ENCODE results near the gene SUMO2. TPM values are rescaled to one million over a fixed set of nuclear protein-coding genes. Genes with fewer than 3 reads are reported as not detected.

Gene SUMO2
- total RNA-seq, 1 donor from 2014 or later: 449 TPM

DNA sequence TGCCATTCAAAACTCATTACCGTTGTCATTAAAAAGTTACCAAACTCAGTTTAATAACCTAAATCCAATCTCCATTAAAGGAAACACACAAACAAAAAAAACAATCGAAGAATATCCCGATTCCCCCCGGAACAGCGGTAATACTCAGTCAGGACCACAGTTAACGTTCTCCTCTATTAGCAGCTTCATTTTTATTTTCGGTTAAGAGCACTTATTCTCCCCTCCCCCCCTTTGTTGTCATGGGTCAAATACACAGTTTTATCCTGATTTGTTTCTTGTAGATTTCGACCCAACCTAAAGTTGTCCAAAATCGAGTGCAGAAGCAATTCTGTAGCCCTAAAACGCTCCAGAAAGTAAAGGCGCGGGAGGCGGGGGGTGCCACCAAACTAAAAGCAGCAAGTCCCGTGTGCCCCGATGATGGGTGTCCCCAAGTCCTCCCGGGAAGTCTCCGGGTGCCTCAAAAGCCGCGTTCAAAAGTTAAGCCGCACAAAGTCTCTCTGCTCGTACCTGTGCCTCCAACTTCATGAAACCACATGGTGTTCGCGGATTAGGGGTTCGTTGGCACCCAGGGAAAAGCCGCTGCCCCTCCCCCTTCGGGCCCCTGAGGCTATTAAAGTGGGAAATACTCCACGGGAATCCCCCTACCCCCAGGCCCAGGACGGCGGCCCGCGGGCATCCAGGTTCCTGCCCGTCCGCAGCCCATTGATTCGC is 996 bp downstream of the SUMO2 start:
- peaks cover 5% of the 10 kb centered on the region for H3K36me3 ChIP-seq (ENCODE audit: insufficient read depth, low read length)
- H3K4me3 ChIP-seq (ENCODE audit: insufficient read depth, low read depth, low read length): peak overlapping the region; percentile 97
- peak overlapping the region; percentile 98 for H3K9ac ChIP-seq (ENCODE audit: low read length)
- no peaks in the 10 kb centered on the region for H3K9me3 ChIP-seq (ENCODE audit: insufficient read depth, low read depth, low read length)
- H3K36me3 Mint-ChIP-seq (ENCODE audit: low read depth, unreplicated experiment): no peaks in the 10 kb centered on the region
- H3K4me1 Mint-ChIP-seq (ENCODE audit: low read depth, unreplicated experiment): peaks cover 8% of the 10 kb centered on the region
- H4K20me1 ChIP-seq (ENCODE audit: insufficient read depth, low read length): peaks cover 49% of the 10 kb centered on the region
- peak overlapping the region; percentile 94 for H3K4me3 Mint-ChIP-seq (ENCODE audit: unreplicated experiment)
- TF ChIP-seq EZH2 (IDR thresholded peaks at IDR 0.05; ENCODE audit: insufficient read depth, low read length): no peak
- TF ChIP-seq CTCF (IDR thresholded peaks at IDR 0.05; ENCODE audit: insufficient read depth, low read depth, low read length): no peak
- no peaks in the 10 kb centered on the region for H3K27me3 Mint-ChIP-seq (ENCODE audit: low read depth, unreplicated experiment)
- H3K27me3 ChIP-seq (ENCODE audit: insufficient read depth, low read length): no peaks in the 10 kb centered on the region
- H3K27ac ChIP-seq (ENCODE audit: low read depth, low read length): peak overlapping the region; percentile 97
- H3K9me3 Mint-ChIP-seq (ENCODE audit: unreplicated experiment): no peaks in the 10 kb centered on the region
- H3K4me1 ChIP-seq (ENCODE audit: insufficient read depth, low read length): peaks cover 9% of the 10 kb centered on the region
- peak overlapping the region; percentile 50 for H3K27ac Mint-ChIP-seq (ENCODE audit: unreplicated experiment)
- H3K4me2 ChIP-seq (ENCODE audit: low read length): peak overlapping the region; percentile 91
- DNase-seq (ENCODE audit: low read depth) (no peak), FAIRE-seq (no peak)
- H3K79me2 ChIP-seq (ENCODE audit: insufficient read depth, low read length): peaks cover 60% of the 10 kb centered on the region
- H2AFZ ChIP-seq (ENCODE audit: low read depth, low read length): no peak overlapping the region

GRCh38 chr17:75181110-75181509 is 1.6 kb downstream of the SUMO2 start:
- no peak for FAIRE-seq
- H3K79me2 ChIP-seq (ENCODE audit: insufficient read depth, low read length): peaks cover 66% of the 10 kb centered on the region
- H3K27ac ChIP-seq (ENCODE audit: low read depth, low read length): no peak overlapping the region
- H3K4me3 ChIP-seq (ENCODE audit: insufficient read depth, low read depth, low read length): peak overlapping the region; percentile 97
- H3K4me1 ChIP-seq (ENCODE audit: insufficient read depth, low read length): peaks cover 9% of the 10 kb centered on the region
- no peak for DNase-seq (ENCODE audit: low read depth)
- Mint-ChIP-seq H3K4me1 (ENCODE audit: low read depth, unreplicated experiment) (peaks cover 8% of the 10 kb centered on the region), H3K27ac (ENCODE audit: unreplicated experiment) (peak overlapping the region; percentile 50), H3K4me3 (ENCODE audit: unreplicated experiment) (peak overlapping the region; percentile 94), H3K36me3 (ENCODE audit: low read depth, unreplicated experiment) (no peaks in the 10 kb centered on the region), H3K9me3 (ENCODE audit: unreplicated experiment) (no peaks in the 10 kb centered on the region), H3K27me3 (ENCODE audit: low read depth, unreplicated experiment) (no peaks in the 10 kb centered on the region)
- H3K36me3 ChIP-seq (ENCODE audit: insufficient read depth, low read length): peaks cover 9% of the 10 kb centered on the region
- H3K4me2 ChIP-seq (ENCODE audit: low read length): peak overlapping the region; percentile 91
- no peak overlapping the region for H2AFZ ChIP-seq (ENCODE audit: low read depth, low read length)
- TF ChIP-seq EZH2 (IDR thresholded peaks at IDR 0.05; ENCODE audit: insufficient read depth, low read length): no peak
- TF ChIP-seq CTCF (IDR thresholded peaks at IDR 0.05; ENCODE audit: insufficient read depth, low read depth, low read length): no peak
- no peaks in the 10 kb centered on the region for H3K9me3 ChIP-seq (ENCODE audit: insufficient read depth, low read depth, low read length)
- no peaks in the 10 kb centered on the region for H3K27me3 ChIP-seq (ENCODE audit: insufficient read depth, low read length)
- peaks cover 56% of the 10 kb centered on the region for H4K20me1 ChIP-seq (ENCODE audit: insufficient read depth, low read length)
- peak overlapping the region; percentile 98 for H3K9ac ChIP-seq (ENCODE audit: low read length)

DNA sequence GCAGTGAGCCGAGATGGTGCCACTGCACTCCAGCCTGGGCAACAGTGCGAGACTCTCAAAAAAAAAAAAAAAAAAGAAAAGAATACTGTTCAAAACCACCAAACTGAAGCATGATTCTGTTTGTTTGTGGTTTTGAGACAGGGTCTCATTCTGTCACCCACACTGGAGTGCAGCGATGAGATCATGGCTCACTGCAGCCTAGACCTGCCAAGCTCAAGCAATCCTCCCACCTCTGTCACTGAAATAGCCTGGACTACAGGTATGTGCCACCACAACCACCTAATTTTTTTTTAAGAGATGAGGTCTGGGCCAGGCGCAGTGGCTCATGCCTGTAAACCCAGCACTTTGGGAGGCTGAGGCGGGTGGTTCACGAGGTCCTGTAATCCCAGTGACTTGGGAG is 4.3 kb downstream of the SUMO2 start:
- Histone ChIP-seq H3K27me3 (ENCODE audit: insufficient read depth, low read length) (no peaks in the 10 kb centered on the region), H3K36me3 (ENCODE audit: insufficient read depth, low read length) (peaks cover 26% of the 10 kb centered on the region), H4K20me1 (ENCODE audit: insufficient read depth, low read length) (peaks cover 82% of the 10 kb centered on the region), H3K4me3 (ENCODE audit: insufficient read depth, low read depth, low read length) (no peak overlapping the region), H3K27ac (ENCODE audit: low read depth, low read length) (no peak overlapping the region), H3K9me3 (ENCODE audit: insufficient read depth, low read depth, low read length) (no peaks in the 10 kb centered on the region), H3K4me2 (ENCODE audit: low read length) (no peak overlapping the region), H3K9ac (ENCODE audit: low read length) (no peak overlapping the region), H2AFZ (ENCODE audit: low read depth, low read length) (no peak overlapping the region), H3K4me1 (ENCODE audit: insufficient read depth, low read length) (peaks cover 9% of the 10 kb centered on the region), H3K79me2 (ENCODE audit: insufficient read depth, low read length) (peaks cover 92% of the 10 kb centered on the region)
- no peak overlapping the region for H3K27ac Mint-ChIP-seq (ENCODE audit: unreplicated experiment)
- no peak for TF ChIP-seq EZH2 (IDR thresholded peaks at IDR 0.05; ENCODE audit: insufficient read depth, low read length)
- TF ChIP-seq CTCF (IDR thresholded peaks at IDR 0.05; ENCODE audit: insufficient read depth, low read depth, low read length): no peak
- no peaks in the 10 kb centered on the region for H3K27me3 Mint-ChIP-seq (ENCODE audit: low read depth, unreplicated experiment)
- H3K9me3 Mint-ChIP-seq (ENCODE audit: unreplicated experiment): no peaks in the 10 kb centered on the region
- H3K36me3 Mint-ChIP-seq (ENCODE audit: low read depth, unreplicated experiment): peaks cover 7% of the 10 kb centered on the region
- DNase-seq (ENCODE audit: low read depth) (no peak), FAIRE-seq (no peak)
- H3K4me3 Mint-ChIP-seq (ENCODE audit: unreplicated experiment): no peak overlapping the region
- no peaks in the 10 kb centered on the region for H3K4me1 Mint-ChIP-seq (ENCODE audit: low read depth, unreplicated experiment)
